Right lobe of liver (tissue), 4 donors: ENCODE measurements around the gene ELN.

Source experiments
- CTCF ChIP-seq, 4 donors: fragments of 200-600 bp in 3 of 4; fragments of 450-650 bp in 1 of 4; IDR thresholded peaks; one replicate each; pipeline versions ENCODE4 v1.5.1 to v1.8.0; 2016 to 2022; ENCODE audit warnings: antibody characterized with exemption in 4 of 4, mild to moderate bottlenecking in 2 of 4
- POLR2A ChIP-seq: fragments of 450-650 bp; IDR thresholded peaks from one replicate; pipeline ENCODE4 v1.6.1; 2017; ENCODE audit warnings: antibody characterized with exemption, mild to moderate bottlenecking
- donor health status: DM: no; HTN: no; CAD: no.
- donor health status: DM: no; HTN: no; CAD: no.
- donor health status: DM: no; HTN: yes; CAD: no.

- TF ChIP-seq POLR2A, result no peak
- TF ChIP-seq CTCF (IDR thresholded peaks at IDR 0.05), result no peak
These were observed 4.2 kb downstream of the ELN start for GRCh38 chr7:74032191-74032490.
